Measurements from ENCODE around the gene TBX4.
"Not testable (repeated sequence)": the region's sequence is repeated elsewhere in the genome, so short reads cannot be mapped to it uniquely, and the experiment has no call there.

TBX4 gene

GRCh38 chr17:61502292-61502691, 50.1 kb downstream of the TBX4 start:
- no peak for DNase-seq

GRCh38 chr17:61503961-61504360, 51.7 kb downstream of the TBX4 start:
- DNase-seq = no peak

GRCh38 chr17:61504697-61505096, 52.5 kb downstream of the TBX4 start:
- no peak for DNase-seq

- no peak for DNase-seq
These were observed 53.8 kb downstream of the TBX4 start for GRCh38 chr17:61505846-61506627.

GRCh38 chr17:61507383-61508066, 55.3 kb downstream of the TBX4 start:
- no peak for DNase-seq

GRCh38 chr17:61508912-61509311, 56.7 kb downstream of the TBX4 start:
- no peak for DNase-seq

- not testable (repeated sequence) for DNase-seq
These were observed 57.2 kb downstream of the TBX4 start for GRCh38 chr17:61509454-61509853.

- no peak for DNase-seq
These were observed 58.0 kb downstream of the TBX4 start for GRCh38 chr17:61510237-61510636.

GRCh38 chr17:61510991-61511390, 58.8 kb downstream of the TBX4 start:
- DNase-seq = no peak

GRCh38 chr17:61511480-61512182, 59.4 kb downstream of the TBX4 start:
- DNase-seq = no peak

GRCh38 chr17:61514491-61514890, 62.3 kb downstream of the TBX4 start:
- no peak for DNase-seq

GRCh38 chr17:61517265-61517664, 65.0 kb downstream of the TBX4 start:
- no peak for DNase-seq

GRCh38 chr17:61517843-61518606, 65.8 kb downstream of the TBX4 start:
- DNase-seq = no peak

- DNase-seq = no peak
These were observed 66.9 kb downstream of the TBX4 start for GRCh38 chr17:61519139-61519538.

GRCh38 chr17:61519754-61520440, 67.7 kb downstream of the TBX4 start:
- no peak for DNase-seq

- no peak for DNase-seq
These were observed 68.7 kb downstream of the TBX4 start for GRCh38 chr17:61520897-61521296.

GRCh38 chr17:61522088-61522487, 69.9 kb downstream of the TBX4 start:
- DNase-seq = no peak

GRCh38 chr17:61524319-61524718, 72.1 kb downstream of the TBX4 start:
- no peak for DNase-seq

- DNase-seq = not testable (repeated sequence)
These were observed 75.2 kb downstream of the TBX4 start for GRCh38 chr17:61527441-61527840.

GRCh38 chr17:61528171-61528570, 75.9 kb downstream of the TBX4 start:
- DNase-seq = no peak

- no peak for DNase-seq
These were observed 79.0 kb downstream of the TBX4 start for GRCh38 chr17:61531223-61531622.

GRCh38 chr17:61532826-61533225, 80.6 kb downstream of the TBX4 start:
- DNase-seq = no peak
